Activated effector memory CD4-positive, alpha-beta T cell treated with Interleukin-2 at 50 U/mL for 16 hours (primary cell): Measurements from ENCODE around the gene DPPA3.
"Not testable (repeated sequence)": the region's sequence is repeated elsewhere in the genome, so short reads cannot be mapped to it uniquely, and the experiment has no call there.

ENCODE experiments used
- DNase-seq: peaks from one replicate; pipeline ENCODE4 v3.0.0-alpha.2; 2020

Gene DPPA3

DNA sequence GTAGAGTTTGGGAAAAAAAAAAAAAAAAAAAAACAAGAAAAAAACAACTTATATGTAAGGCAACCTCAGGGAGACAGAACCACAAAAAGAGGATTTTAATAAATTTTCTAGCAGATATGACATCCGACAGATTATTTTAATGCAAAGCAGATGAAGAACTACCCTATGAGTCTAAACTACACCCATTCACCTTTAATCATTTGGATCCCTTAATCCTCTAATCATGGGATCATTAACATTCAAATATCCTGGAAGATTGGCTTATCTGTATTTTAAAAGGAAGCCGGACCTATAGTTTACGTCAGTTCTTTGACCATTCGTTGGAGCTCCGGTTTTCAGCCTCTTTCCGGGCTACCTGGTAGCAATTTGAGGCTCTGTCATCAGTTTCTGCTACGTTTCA is at the start of gene DPPA3:
DPPA3 (plus strand) TSS at position 301 of the 400 bp plus-strand sequence. CDS start 138 bp downstream, outside the sequence.
- DNase-seq, result no peak

DNA sequence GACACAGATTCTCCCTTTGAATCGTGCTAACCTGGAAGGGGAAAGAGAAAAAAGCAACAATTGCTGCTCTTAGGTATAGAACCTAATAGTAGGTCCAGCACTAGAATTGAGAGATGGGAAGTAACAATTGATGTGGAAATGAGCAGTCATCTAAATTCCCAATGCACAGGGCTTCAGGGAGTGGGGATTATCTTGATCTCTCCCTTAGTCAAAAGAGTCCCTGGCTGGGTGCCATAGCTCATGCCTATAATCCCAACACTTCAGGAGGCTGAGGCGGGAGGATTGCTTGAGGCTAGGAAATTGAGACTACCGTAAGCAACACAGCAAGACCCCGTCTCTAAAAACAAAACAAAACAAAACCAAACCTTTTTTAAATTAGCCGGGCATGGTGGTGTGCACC is 49.5 kb upstream of the DPPA3 start:
- no peak for DNase-seq

DNA sequence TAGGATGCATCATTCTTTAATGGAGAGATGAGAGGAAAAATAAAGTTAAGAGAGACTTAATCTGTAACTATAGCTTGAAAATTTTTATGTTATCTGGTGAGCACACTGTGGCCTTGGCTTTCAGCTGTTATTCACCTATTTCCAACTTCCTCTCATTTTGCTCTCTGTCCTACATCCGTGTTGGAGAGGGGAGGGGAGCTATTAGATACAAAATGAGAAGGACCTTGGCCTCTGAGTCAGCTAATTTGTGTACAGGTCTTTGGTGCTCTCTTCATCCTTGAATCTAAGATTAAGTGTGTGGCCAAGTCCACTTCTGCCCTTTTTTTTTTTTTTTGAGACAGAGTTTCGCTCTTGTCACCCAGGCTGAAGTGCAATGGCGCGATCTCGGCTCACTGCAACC is 44.6 kb upstream of the DPPA3 start:
- no peak for DNase-seq

DNA sequence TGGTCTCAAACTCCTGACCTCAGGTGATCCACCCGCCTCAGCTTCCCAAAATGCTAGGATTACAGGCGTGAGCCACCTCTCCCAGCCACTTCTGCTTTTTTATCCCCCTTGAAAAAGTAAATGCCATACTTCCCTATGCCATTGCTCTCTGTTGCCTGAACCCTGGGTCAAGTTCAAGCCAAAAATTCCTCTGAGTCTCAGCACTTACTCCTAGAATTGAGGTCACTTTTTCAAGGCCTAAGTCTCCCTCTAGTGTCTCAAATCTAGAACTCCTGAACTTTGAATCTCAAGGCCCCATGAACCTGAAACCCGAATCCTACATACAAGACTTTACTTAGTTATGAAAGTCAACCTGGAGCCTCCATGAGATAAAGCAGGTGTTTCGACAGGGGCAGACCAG is 44.1 kb upstream of the DPPA3 start:
- DNase-seq, result no peak

DNA sequence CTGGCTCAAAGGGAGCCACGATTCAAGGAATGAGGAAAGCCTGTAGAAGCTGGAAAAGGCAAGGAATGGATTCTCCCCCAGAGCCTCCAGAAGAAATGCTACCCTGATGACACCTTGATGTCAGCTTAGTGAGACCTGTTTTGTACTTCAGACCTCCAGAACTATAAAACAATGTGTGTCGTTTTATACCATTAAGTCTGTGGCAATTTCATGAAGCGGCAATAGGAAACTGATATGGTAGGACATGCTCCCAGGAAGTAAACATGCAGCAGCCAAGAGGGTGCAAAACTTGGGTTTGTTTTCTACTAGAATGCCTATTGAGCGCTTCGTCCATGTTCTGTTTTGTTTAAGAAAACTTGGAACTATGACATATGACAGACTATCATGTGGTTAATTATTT is 43.1 kb upstream of the DPPA3 start:
- no peak for DNase-seq

DNA sequence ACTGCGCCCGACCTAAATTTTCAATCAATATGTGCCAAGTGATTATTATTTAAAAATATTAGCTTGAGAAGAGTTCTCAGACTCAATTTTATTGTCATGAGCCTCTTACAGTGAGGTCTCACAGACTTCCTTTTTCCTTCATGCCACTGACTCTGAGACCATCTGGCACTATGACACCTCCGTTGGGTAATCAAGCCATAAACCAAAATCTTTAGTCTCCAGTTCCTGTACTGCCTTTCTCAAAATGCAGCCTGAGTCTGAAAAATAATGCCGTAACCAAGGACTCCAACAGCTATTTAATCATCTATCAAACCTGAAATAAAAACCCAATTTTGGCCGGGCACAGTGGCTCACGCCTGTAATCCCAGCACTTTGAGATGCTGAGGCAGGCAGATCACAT is 35.8 kb upstream of the DPPA3 start:
- not testable (repeated sequence) for DNase-seq

DNA sequence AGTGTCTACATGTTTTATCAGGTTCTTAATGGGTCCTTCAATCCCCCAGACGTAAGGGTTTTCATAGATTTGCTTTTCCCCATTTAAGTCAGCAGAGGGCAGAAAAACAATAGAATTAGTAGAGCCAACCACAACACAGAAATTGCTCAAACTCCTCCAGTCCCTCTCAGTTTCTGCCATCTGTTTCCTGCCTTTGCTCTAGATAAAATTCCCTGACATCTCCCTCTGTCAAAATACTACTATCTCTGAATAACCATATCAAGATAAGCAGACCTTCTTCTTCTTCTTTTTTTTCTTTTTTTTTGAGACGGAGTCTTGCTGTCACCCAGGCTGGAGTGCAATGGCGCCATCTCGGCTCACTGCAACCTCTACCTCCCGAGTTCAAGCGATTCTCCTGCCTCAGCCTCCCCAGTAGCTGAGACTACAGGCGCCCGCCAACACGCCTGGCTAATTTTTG is 33.8 kb upstream of the DPPA3 start:
- not testable (repeated sequence) for DNase-seq

DNA sequence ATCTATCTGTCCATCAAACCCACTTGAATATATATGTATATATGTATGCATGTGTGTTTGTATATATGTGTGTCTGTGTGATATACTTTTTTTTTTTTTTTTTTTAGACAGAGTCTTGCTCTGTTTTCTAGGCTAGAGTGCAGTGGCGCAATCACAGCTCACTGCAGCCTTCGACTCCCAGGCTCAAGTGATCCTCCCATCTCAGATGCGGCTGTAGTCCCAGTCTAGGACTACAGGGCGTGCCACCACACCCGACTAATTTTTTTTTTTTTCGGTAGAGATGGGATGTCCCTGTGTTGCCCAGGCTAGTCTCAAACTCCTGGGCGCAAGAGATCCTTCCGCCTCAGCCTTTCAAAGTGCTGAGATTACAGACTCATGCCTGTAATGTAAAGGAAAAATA is 32.5 kb upstream of the DPPA3 start:
- DNase-seq, result no peak

DNA sequence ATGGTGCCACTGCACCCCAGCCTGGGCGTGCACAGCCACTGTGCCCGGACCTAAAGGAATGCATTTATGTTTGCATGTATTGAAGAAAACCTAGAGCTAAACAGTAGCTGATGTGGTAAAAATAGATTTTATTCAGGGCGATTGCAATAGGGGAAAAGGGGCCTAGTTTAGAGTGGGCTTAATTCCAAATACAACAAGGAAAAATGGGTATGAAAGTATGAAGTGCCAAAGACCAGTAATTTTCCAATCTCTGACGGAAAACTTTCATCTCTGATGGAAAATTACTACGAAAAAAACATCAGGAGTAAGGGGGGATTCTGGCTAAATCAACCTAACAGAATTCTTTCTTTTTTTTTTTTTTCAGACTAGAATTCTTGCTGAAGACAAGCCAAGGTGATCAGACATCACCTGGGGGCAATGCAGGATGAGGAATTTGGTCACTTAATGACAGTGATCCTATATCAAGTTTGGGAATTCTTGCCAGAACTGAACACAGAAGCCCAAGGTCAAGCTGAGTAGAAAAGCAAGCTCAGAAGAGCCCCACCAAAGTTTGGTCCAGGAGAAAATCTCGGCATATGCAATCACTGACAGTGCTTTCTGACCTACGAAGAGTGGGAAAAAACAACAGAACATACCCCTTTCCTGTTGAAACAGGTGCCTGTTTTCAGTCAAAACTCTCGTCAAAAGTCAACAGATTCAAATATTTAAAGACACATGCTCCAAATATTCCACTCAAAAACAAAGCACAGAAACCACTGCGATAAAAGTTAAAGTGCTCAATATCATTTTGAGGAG is 31.8 kb upstream of the DPPA3 start:
- DNase-seq, result no peak

DNA sequence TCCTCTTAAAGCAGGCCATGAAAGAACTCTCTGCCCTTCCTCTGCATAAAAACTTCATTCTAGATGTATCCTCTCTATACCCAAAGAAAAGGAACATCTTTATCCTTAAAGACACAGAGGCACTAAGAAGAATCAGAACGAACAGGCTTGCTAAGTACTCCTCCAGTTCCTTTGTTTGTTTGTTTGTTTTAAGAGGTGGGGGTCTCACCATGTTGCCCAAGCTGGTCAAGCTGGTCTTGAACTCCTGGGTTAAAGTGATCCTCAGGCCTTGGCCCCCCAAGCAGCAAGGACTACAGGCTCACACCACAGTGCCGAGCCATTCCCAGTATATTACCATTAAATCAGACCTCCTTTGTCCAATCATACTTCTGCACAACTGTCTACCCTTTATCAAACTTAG is 29.7 kb upstream of the DPPA3 start:
- no peak for DNase-seq

DNA sequence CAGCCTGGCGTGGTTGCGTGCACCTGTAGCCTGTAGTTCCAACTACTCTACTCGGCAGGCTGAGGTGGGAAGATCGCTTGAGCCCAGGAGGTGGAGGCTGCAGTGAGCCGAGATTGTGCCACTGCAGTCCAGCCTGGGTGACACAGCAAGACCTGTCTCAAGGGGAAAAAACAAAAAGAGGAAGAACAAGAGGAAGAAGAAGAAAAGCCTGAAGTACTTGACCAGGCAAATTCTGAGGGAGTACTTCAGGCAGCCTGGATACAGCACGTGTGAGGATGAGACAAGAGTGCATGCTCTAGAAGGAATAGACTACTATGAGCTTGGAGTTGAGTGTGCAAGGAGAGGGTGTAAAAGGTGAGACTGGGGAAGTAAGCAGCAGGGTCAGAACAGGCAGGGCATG is 17.4 kb upstream of the DPPA3 start:
- DNase-seq, result no peak

DNA sequence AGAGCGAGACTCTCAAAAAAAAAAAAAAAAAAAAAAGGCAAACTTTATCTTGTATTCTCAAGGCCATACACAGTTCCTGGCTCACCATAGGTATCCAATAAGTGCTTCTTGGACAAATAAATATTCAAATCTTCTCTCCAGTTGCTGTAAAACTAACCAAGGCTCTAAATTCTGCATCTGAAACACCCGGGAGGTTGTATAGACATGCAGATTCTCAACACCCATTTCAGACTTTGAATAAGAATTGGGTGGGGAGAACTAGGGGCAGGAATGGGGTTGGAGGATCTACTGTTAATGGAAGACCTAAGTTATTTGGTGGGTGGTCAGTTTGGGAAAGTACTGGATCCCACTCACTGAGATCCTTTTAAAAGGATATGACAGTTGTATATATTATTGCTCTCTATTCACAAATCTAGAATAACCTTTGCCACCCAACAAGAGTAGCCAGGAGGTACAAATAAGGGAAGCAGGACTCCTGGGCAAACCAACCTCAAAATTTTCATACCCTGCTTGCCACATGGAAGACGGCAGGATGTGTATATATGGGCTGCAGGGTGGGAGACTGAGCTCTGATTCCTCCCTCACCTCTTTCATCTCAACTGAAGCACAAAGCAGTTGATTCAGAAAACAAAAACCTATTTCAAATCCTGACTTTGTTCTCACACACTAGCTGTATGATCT is 16.5 kb upstream of the DPPA3 start:
- no peak for DNase-seq

DNA sequence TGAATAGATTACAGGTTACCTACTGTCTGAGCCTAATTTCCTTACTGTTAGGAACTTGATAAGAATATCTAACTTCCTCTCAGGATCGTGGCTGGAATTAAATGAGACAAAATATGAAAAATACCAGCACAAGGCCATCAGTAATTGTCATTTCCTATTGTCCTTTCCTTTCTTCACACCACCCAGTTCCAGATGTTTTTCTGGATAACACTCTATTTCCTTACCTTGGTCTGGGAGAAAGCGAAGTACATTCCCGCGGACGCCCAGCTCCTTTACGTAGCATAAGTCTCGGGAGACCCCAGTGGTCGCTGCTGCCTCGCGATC is 16.0 kb upstream of the DPPA3 start:
- DNase-seq, result no peak

DNA sequence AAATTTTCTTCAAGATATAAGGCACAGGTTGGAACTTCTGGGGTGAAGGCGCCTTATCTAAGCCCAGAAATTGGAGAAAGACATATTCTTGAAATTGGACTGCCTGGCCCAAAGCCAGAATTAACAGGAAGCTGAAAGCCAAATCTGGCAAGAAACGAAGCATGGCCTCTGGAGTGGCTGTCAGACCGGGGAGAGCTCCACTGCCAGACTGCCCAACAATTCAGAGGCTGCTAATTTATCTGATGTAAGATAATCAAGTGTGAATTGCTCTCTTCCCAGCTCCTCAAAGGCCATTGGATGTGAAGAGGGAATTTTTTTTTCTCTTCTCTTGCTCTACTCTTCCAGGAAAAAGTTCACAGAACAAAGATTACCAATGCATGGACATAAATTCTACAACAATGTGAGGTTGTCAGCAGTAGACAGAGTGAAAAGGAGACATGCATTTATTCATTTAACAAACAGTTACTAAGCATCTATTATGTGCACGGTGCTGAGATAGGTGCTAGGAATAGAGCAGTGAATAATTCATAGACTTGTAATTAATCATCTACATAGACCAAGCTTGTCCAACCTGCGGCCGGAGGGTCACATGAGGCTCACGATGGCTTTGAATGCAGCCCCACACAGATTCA is 15.6 kb upstream of the DPPA3 start, which contains the start of gene GDF3:
GDF3 (minus strand) TSS at position 210 of the 632 bp plus-strand sequence; CDS start at position 163, 47 bp downstream.
- DNase-seq, result no peak

DNA sequence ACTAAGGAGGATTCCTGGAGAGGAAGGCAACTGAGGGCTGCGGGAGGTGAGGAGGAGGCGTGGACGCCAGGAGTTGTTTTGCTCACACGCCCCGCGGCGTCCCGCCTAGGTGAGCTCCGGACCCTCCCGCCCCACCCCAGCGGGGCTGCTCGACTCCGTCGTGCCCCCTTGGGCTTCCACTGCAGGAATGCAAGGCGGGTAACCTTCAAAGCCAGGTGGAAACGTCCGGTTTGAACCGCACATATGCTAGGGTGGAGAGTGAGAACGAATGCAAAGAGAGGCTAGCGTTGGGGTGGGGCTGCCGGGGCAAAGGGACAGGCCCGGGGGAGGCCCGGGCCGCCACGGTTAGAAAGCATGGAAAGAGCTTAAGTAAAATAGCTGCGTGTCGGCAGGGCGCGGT is 5.4 kb upstream of the DPPA3 start:
- no peak for DNase-seq

DNA sequence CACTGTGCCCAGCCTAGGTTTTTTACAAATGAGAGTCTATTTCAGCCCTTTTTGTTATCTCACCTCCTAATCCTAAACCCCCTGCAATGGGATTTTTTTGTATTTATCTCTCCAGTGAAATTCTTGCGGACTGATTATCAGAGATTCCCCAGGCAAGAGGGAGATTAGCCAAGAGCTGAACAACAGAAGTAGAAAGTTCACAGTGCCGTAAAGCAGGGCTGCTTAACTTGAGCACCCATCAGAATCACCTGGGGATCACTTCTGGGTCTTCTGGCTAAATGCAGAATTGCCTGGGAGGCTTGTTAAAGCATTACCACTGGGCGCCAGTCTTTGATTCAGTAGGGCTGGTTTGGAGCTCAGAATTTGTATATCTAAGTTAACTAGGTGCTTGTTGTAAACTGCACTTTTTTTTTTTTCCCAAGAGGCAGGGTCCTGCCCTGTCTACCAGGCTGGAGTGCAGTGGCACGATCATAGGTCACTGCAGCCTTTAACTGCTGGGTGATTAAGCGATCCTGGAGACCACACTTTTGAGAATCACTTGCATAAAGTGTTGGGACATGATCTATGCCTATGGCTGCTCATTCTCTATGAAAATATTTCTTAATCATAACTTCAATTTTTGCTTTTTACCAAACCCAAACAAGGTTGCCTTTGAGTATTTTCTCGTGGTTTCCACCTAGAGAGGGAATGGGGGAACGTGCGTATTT is 1.1 kb upstream of the DPPA3 start:
- DNase-seq, result no peak

DNA sequence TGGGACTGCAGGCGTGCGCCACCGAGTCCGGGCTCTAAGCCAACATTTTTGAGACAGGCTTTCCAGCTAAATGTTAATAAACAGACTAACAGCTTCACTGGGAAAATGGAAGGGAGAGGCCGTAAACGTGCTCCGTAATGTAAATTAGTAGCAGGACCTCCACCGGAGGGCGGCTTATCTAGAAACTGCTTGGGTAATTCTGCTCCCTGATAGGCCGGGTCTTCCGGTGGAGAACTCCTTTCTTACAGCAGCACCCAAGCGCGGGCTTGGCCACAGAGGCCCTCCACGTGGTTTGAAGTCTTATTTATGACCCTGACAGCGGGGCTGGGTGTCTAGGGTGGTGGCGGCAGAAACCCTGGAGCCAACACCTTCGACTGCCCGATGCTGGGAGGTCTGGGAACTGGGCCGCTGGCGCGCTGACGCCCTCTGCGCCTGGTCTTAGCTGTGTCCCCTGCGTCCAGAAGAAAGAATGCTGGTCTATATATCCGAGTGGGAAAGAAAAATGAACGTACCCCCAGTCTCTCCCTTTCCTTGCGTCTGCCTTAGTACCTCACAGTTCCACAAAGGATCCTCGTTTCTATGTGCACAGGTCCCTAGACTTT is 1.7 kb downstream of the DPPA3 start:
- no peak for DNase-seq

DNA sequence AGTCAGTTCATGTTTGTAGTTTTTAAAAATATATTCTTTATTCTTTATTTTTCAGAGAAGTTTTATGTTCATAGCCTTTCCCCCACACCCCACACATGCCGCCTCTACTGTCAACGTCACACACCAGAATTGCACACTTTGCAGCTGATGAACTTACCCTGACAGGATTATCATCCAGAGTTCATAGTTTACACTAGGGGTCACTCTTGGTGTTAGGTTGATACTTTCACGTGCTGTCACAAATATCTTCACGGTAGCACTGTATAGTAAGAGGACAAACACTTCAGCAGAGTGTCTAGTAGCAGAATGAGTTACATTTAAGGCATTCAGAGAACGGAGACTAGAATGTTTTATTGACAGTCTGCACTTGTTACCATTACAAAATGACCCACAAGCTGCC is 5.1 kb downstream of the DPPA3 start:
- no peak for DNase-seq

DNA sequence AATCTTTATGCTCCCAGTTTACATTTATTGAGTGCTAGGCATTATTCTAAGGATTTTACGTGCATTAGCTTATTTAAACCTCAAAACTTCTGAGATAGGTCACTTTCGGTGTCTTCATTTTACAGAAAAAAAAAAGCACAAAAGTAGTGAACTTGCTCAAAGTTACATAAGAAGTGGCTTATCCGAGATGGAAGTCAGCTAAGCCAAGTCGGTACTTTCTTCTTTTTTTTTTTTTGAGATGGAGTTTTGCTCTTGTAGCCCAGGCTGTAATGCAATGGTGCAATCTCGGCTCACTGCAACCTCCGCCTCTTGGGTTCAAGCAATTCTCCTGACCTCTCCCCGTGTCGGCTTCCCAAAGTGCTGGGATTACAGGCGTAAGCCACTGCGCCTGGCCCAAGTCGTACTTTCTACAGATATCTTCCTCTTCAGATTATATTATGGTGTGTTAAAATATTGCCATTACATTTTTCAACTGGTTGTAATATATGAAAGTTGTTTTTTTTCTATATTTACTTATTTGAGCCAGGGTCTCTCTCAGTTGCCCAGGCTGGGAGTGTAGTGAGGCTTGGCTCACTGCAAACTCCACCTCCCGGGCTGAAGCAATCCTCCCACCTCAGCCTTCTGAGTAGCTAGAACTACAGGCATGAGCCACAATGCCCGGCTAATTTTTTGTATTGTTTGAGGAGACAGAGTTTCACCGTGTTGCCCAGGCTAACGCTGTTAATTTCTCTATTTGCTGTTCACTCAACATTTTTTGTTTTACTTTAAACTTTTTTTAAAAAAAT is 8.9 kb downstream of the DPPA3 start:
- no peak for DNase-seq

DNA sequence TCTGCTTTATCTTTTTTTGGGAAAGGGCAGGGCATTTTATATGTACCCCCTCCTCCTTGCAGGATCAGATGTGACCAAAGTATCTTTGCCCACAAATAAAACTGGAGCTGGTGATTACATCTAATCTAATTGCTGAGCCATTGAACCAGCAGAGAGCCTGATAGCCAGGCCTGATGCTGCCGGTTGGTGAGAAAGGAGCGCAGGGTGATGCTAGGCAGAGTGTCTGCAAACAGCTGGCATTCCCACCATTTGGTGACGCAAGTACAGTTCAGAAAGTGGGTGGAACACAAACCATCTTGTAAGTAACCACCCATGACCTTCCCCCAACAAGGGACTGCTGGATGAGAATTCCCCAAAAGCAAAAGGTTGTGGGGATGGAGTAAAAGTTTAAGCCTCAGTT is 12.7 kb downstream of the DPPA3 start:
- DNase-seq, result no peak

DNA sequence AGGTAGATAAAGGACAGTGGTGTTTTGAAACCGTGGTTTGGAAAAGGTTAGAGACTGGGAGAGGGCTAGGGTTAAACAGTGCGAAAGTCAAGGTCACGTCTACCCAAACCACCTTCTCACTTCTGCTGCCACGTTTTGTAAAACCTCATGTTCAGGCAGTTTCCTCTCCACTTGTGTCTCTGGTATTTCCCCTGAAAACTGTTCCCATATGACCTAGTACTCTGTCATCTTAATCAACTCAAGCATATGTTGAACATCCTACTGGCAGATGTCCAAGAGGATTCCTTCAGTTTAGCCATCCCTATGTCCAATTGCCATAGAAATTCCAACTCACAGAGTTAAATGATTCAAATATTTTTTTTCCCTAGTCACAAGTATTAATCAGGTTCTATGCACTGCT is 18.5 kb downstream of the DPPA3 start:
- no peak for DNase-seq

DNA sequence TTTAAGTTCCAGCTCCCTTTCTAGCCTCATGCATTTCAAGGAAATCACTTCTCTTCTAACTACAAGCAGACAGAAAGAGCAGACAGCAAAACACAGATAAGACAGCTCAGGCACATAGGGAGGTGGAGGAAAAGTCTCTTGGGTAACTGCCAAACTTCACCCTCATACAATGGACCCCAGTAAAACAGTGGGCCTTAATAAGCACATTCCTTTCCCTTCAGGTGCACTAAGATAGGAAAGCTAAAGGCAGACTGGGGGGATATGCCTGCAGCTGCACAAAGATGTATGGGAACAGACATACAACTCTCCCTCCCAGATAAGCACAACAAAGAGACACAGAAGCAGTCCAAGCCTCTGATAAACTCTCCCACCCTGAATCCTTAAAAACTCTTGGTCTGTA is 19.8 kb downstream of the DPPA3 start:
- DNase-seq, result not testable (repeated sequence)
